Epithelial cell of prostate (primary cell): ENCODE results near the gene AARS2.

Source experiments
- DNase-seq: peaks from one replicate; pipeline ENCODE4 v3.0.0-alpha.2; 2011; ENCODE audit warnings: low read depth, low spot score
- H3K27ac ChIP-seq: fragments of 450-650 bp; 2 replicates; pipeline ENCODE4 v1.5.1; 2017; ENCODE audit warnings: mild to moderate bottlenecking

The AARS2 gene

DNA sequence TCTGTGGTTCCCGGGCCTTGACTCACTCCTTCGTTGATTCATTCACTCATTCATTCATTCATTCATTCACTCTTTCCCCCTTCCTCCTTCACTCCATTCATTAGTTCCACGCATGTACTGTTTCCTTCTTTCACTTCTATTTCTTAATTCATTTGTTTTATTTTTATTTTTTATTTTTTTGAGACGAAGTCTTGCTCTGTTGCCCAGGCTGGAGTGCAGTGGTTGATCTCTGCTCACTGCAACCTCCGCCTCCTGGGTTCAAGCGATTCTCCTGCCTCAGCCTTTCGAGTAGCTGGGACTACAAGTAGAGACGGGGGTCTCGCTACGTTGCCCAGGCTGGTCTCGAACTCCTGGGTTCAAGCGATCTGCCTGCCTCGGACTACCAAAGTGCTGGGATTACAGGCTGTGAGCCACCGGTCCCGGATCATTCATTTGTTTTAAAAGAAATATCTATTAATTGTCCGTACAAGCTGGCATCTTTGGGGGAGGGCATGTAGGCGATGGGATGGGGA, 47.4 kb downstream of the AARS2 start:
- H3K27ac ChIP-seq: peak overlapping the region; percentile 46
- DNase-seq: peak; percentile 73

DNA sequence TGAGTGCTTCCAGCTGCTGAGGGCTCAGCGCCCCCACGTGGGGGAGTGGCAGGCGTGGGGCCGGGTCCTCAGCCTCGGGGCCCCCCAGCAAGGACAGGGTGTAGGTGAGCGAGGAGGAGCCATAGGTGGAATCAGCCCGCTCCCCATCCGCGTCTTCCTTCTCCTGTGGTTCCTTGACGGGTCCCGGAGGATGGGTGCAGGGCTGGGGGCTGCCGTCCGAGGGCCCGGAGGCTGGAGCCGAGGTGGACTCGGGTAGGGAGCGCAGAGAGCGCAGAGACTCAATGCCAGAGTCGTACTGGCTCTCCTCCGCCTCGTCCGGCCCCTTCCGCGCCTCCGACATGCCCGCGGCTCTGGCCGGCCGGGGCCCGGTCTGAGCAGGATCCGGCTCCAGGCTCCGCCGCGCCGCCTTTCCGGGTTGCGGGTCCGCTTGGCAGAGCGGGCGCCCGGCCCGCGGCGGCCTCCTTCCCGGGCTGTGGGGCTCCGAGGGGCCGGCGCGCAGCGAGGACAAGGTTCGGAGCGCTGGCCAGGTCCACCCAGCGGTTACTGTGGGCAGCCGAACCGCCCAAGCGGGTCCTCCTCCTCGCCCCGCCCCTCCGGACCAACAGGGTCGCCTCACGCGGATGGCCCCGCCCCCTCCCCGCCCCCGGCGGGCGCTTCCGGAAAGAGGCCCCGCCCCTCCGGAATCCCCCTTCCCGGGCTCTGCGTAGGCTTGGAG, 48.0 kb downstream of the AARS2 start, which contains the start of gene NFKBIE:
Gene NFKBIE (minus strand): TSS at position 545 of the 715 bp plus-strand sequence. CDS start 205 bp downstream, at position 340.
- DNase-seq: no peak
- H3K27ac ChIP-seq: peak within 1 kb of the TSS; percentile 46

DNA sequence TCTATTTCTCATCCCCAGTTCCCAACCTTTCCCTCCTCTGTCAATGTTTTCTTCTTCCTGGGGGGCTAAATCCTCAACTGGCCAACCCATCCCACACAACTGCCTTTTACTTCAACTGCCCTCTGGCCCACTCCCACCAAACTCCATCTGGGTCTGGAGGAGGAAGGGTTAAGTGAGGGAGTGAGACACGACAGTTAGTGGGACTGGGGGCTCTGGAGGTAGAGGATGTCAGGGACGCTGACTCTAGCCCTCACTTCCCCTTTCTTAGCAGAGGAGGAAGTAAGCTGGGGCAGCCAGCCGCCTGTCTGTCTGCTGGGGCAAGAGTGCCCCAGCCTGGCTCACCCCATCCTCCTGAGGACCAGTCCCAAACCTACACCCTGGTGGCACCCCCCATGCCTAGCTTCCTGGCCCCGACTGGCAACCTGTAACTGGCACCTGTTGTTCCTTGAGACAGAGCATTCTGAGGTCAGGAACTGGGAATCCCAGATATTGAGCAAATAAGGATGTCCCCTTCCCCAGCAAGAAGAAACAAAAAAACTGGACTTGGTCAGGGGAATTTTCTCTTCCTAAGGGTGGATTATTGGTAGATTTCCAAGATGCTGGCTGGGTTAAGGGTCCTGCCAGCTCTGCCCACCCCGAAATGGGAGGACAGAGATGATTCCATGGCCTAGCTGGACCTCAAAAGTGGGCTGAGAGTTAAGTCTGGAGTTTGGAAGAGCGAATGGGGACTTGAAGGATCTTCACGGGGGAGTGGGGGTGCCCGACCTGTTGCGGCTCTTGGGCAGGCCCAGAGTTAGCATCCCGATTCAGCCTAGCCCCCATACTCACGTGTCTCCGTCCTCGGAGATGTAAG, 48.8 kb downstream of the AARS2 start:
- DNase-seq: no peak

DNA sequence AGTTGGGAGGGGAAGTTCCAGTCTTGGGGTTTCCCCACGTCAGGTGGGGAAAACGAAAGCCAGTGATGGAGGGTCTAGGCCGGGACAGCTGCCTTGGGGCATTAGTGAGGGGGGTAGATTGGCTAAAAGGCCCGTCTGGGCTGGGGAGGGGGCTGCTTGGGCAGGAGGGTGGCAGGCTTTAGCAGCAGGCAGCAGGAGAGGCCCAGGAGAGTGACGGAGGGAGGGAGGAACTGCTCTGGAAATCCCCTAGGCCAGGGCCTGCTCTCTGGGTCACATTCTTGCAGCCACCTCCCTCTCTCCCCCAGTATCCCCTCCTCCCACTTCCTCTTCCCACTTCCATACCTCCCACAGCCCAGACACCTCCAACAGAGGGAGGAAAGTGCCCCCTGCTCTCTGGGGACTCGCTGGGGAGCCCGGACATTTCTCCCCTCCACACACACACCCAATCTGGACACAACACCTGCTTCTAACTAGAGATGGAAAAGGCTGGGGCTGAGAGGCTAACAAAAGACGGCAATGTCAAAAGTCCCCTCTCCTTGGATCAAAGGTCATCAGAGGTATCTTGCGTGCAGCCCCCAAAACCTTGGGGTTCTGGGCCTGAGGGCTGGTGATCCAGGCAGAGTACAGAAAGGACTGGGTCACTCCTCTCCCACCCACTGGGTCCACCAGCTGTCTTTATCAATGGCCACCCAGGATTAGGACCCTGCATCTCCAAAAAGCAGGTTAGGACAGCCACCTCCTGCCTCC, 49.6 kb downstream of the AARS2 start:
- DNase-seq: no peak
- no peak overlapping the region for H3K27ac ChIP-seq

More for the DNA sequence above, 48.8 kb downstream of the AARS2 start:
- H3K27ac ChIP-seq: peak overlapping the region; percentile 46

DNA sequence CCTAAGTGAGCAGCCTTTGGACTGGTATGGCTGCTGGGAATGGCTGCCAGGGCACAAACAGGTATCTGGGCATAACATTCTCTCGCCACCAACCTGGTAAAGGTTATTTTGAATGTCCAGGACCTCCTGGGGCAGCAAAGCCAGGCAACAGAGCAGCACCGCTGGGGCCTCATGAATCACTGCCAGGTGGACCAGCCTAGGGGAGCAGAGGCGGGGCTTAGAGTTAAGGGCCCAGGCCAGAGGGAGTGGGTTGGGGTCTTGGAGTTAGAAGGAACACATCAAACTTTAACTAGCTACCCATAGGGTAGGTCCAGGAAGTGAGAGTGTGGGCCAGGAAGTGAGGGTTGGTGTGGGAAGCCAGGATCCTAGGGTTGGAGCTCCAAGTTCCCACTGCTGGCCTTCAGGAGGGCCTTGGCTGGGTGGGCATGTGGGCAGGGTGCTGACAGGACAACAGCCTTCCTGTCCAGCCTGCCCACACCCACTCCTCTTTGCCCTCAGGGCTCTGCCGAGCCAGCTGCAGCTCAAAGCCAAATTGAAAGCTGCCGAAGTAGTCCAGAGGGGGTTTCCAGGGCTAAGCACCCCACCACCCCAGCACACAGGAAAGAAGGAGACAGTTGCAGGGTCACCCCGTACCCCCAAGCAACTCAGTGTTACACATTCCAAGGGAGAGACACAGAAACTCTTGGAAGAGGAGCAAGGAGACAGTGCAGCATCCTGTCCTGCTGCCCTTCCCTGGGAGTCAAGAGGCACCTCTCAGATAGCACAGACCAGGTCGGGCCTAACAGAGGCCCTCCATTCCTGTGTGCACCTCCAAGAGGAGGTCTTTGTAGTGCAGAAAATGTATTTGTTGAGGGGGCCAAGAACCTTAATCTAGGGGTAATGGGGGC, 50.4 kb downstream of the AARS2 start:
- no peak overlapping the region for H3K27ac ChIP-seq

DNA sequence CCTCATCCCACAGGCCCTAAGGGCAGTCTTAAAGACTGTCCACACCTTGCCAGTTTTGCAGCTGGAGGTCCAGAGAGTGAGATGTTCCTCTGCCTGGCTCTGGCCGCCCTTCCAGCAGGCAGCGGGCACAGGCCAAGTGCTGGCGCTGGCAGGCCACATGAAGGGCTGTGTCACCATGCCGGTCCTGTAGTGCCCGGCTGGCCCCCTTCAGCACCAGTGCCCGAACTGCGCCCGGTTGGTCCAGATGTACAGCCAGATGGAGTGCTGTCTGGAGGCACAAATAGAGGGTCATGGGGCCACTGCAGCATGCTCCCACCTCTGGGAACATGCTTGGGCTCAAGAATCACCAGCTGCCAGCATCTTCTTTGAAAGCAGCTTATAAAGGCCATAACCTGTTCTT, 51.6 kb downstream of the AARS2 start:
- no peak overlapping the region for H3K27ac ChIP-seq

More for the DNA sequence above, 50.4 kb downstream of the AARS2 start:
- no peak for DNase-seq

DNA sequence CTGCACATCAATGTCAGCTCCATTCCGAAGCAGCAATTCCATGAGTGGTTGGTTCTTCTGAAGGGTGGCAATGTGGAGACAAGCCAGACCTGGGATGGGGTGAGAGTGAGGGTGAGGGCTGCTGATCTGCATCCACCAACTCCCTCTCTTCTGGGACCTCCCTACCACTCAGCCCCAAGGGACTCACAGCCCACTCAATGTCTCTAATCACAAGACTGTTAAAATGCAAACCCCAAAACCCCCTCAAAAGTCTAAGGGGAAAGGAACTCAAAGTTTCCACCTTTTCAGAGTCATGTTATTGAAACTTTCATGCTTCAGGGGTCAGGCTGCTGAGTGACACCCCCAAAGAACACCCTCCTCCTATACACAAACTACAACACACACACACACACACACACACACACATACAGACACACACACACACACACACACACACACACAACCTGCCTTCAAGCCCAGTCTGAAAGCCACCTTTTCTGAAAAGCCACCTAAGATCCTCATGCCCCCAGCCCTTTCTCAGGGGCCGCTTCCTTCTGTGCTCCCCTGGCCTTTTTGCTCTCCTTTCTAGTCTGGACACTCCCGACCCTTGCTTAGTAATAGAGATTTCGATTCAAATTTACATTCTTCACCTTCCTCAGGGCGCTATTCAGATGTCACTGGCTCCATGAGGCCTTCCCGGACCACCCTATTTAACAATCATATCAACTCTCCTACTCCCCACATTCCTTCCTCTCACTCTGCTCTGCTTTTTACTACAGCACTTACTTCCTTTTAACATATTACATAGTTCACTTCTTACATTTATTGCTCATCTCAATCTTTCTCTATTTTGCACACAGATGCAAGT, 52.5 kb downstream of the AARS2 start:
- DNase-seq: no peak
- no peak overlapping the region for H3K27ac ChIP-seq

More for the DNA sequence above, 51.6 kb downstream of the AARS2 start:
- DNase-seq: no peak

DNA sequence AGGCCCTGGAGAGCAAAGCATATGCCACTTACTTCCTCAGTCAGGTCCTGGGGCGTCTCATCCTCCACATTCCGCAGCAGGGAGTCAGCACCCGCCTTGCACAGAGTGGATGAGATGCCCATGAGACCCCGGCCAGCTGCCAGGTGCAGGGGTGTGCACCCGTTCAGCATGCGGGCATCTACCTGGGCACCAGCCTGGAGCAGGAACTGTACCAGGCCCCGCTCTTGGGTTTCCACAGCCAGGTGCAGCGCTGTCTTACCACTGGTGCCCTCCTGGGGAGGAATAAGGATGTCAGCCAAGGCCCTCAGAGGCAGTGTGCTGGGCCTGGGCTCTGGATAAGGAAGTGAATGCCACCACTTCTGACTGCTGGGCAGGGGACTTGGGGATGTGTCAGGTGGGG, 53.1 kb downstream of the AARS2 start:
- H3K27ac ChIP-seq: no peak overlapping the region
- DNase-seq: no peak

DNA sequence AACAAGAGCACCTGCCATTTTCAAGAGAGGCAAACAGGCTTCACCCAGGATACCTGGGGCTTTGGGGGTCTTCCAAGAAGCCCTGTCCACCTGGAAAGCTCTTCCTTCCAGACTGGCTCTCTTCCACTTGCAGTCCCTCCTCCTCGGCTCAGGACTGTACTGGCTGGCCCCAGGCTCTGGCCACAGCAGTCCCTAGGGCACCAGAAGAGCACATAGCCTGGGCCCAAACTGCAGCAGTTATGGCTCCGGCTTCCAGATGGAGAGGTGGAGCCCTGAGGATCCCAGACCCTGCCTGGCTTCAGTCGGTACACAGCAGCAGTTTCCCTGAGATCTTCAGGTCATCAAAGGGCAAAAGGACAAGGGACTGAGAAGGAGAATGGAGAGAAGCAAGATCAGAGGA, 54.2 kb downstream of the AARS2 start:
- DNase-seq: no peak
- no peak overlapping the region for H3K27ac ChIP-seq

DNA sequence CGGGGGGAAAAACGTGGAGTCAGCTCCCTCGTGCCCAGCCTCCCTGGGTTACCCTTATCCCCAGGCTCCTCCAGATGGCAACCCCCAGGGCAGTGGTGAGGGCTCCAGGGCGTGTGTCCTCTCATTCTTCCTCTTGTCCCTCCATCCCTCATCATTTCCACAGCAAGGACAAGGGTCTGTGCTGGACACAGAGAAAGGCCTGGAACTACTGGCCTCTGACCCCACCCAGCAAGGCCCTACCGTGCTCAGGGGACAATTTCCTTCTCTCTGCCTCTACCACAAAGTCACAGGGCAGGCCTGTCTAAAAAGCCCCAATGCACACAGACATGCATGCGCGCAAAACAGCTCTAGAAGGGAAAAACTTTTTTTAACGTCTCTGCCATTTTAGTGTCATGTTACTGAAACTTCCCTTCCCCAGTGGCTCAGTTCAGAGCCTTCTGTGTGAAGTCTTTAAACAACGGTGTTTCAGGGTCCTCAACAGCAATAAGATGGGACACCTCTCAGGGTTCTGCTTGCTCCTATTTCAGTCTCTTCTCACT, 54.8 kb downstream of the AARS2 start:
- no peak for DNase-seq
- H3K27ac ChIP-seq: no peak overlapping the region

DNA sequence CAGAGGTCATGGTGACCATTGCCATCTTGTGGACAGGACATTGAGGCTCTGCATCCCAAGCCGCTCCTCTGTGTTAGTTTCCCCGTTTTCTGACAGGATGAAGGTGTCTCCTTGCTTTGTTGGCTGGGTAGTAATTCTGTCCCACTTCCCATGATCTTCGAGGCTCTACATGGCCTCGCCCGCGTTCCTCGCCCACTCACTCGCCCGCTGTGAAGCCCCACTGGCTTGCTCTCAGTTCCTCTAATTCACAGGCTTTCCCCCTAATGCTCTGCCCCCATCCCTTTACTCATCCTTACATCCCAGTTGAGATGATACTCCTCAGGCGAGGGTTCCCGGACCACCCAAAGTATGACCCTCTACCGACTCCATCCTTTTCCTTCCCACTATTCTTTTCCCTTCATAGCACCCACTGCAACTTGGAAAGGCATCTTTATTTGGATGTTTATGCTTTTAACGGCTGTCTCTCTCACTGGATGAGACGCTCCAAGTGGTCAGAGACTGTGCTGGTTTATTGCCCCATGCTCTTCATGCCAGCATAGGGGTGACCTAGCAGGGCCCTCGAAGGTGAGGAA, 55.3 kb downstream of the AARS2 start:
- DNase-seq: no peak
- H3K27ac ChIP-seq: peak overlapping the region; percentile 81

DNA sequence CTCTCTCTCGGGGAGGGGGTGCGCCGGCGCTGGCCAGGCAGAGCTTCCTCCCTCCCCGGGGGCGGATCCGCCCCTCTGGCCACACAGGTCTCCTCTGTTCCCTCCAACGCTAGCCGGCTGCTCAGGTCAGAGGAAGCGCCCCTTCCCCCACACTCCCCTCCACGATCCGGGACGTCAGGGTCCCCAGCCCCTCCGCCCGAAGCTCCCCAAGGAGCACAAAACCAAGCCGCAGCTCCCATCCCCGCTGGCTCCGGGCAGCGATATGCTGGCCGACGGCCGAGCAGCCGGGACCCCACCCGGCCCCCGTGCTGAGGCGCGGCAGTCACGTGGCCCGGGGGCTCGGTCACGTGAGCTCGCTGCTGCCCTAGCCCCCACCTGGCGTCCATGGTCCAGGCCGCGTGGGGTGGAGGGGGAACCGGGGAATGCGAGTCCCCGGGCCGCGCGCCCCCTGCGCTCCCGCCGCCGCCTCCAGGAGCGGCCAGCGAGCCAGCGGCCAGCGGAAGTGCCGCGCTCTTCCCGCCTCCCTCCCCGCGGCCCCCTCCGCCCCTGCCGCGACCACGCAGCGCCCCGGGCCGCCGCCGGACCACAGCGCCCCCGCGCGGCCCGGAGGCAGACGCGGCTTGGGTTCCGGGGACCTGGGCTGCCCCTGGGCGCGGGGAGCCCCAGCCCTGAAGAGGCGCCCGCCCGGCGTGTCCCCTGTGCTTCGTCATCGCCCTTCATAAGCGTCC, 56.0 kb downstream of the AARS2 start, which contains the start of gene SLC35B2:
Gene SLC35B2 (minus strand): TSS at position 504 of the 728 bp plus-strand sequence. CDS start 118 bp downstream, at position 386.
- DNase-seq: no peak
- peak within 1 kb of the TSS; percentile 81 for H3K27ac ChIP-seq

DNA sequence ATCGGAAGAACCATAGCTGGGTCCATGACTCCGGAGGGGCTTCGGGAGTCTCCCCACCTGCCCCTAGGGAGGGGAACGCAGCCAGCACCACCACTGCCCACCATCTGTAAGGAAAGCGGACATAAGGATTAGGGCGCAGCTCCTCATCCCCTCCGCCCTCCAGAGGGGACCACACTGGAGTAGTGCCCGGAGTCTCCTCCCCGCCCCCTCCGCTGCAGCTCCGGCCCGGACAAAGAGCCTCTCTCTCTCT, 56.4 kb downstream of the AARS2 start:
- peak overlapping the region; percentile 81 for H3K27ac ChIP-seq
- DNase-seq: no peak

DNA sequence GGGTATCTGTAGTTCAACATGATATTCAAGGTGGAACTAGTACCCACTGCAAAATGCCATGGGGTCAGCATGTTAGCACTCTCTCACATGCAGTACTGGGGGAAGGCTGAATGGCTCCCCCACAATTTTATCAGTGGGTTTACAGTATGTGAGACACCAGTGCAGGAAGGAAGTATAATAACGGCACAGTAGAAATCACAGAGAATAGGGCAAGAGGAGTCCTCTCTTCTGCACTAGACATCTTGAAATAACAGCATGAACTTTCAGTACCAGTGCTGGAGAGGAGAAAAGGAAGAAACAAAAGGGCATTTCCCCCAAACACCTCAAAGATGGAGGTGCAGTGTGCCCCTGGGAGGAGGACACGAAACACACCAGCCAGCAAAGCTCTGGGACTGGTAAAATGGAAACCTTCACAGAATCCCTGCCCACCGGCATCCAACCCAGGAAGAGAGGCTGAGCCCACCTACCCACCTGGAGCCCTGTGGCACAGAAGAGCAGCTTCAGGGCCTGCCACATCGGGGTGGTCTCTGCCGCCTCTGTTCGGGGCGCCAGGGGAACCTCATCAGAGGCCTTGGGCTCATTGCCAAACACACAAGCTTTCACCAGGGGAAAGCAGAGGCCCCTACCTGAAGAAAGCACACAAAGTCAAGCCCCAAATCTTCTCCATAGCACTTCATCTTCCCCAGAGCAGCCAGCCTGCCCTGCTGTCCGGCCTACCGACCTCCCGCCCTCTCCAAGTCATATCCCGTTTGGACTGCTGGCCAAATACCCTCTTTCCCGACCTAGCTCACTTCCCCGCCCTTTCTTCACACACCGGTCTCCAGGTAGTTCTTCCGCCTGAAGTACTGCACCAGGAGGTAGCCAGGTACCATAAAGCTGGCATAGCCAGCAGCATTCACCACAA, 57.0 kb downstream of the AARS2 start:
- peak overlapping the region; percentile 81 for H3K27ac ChIP-seq
- DNase-seq: no peak

DNA sequence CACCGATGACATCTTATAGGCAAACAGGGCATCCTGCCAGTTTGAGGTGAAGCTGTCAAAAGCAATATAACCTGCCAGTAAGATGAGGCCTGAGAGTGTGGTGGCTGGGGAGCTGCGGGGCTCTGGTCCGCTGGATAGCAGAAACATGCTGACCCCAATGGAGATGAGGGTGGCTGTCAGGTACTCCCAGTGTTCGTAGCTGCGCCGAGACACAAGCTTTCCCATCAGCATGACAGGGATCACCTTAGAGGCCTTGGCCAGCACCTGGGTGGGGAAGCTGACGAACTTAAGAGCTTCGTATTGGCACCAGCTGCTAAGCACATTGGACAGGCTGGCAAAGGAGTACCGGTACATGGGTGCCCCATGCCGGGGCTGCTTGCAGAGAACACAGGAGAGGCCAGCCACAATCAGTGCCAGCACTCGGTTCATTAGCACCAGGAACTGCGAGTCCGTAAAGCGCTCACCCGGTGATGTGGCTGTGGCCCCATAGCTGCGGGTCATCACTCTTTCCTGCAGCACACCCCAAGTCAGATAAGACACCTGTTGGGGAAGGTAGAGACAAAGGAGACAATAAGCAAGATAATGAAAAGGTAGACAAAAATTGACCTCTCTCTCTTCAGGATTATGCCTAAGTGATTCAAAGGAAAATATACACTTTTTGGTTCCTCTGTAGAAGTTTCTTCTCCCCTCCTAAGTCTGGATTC, 57.9 kb downstream of the AARS2 start:
- DNase-seq: no peak

More for the DNA sequence above, 57.9 kb downstream of the AARS2 start:
- peak overlapping the region; percentile 81 for H3K27ac ChIP-seq
